AG20443 (cell line): ENCODE measurements around the gene OPA1.
"Not testable (repeated sequence)": the region's sequence is repeated elsewhere in the genome, so short reads cannot be mapped to it uniquely, and the experiment has no call there.

Experiments
- DNase-seq: peaks from one replicate; pipeline ENCODE4 v3.0.0; 2012; ENCODE audit warnings: low spot score, mixed read lengths

OPA1 gene

DNA sequence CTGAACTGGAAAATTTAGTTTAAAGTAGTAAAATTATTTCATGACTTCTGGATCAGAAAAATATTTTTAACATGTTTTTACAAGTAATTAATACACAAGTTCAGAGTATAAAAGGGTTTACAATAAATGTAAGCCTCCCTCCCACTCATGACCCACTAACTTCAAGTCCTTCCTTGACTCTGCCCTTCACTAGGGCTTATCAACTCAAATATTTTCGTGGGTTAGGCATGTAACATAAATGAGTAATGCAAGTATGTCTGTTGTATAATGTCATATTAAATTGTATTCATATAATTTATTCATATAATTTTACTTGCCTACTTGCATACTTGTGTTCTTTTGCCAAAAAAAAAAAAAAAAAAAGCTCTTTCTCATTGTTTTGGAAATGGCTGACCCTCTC is 3.4 kb upstream of the OPA1 start:
- no peak for DNase-seq

DNA sequence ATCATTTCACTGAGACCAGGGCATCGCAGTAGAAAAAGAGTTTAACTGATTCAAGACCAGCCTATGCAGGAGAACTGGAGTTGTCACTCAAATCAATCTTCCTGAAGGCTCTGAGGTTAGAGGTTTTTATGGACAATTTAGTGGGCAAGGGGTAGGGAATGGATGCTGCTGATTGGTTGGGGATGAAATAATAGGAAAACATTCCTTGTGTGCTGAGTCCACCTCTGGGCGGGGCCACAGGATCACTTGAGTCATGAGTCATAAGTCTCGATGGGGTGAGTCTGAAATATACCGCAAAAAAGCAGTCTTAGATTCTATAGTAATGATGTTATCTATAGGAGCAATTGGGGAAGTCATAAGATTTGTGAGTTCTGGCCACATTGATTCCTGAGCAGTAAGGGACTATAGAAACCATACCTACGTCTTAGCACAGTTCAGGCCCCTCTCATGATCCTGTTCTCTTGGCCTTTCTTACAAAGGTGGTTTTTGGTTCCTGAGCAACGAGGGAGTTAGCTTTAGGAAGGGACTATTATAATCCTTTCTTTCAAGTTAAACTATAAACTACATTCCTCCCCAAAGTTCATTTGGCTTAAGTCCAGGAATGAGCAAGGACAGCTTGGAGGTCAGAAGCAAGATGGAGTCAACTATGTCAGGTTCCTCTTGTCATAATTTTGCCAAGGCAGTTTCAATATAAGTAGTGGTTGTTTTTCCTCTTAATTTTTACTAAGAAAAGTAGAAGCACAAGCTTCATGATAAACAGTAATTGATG is 2.7 kb upstream of the OPA1 start:
- peak; percentile 11 for DNase-seq

DNA sequence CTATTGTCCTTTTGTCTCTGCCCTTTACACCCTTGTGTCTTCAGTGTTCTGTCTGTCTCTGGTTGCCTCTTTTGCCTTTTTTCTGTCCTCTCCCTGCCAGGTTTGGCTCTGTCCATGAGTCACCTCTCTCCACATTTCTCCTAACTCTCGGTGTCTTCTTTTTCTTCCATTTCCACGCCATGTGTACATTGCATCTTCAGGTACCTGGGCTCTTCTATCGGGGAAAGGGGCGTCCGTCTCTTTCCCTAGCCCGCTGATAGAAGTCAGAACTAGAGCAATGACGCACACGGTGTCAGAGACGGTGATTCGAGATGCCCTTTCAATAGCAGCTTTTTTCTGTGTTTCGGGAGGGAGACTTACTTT is 641 bp downstream of the OPA1 start:
- peak; percentile 34 for DNase-seq

DNA sequence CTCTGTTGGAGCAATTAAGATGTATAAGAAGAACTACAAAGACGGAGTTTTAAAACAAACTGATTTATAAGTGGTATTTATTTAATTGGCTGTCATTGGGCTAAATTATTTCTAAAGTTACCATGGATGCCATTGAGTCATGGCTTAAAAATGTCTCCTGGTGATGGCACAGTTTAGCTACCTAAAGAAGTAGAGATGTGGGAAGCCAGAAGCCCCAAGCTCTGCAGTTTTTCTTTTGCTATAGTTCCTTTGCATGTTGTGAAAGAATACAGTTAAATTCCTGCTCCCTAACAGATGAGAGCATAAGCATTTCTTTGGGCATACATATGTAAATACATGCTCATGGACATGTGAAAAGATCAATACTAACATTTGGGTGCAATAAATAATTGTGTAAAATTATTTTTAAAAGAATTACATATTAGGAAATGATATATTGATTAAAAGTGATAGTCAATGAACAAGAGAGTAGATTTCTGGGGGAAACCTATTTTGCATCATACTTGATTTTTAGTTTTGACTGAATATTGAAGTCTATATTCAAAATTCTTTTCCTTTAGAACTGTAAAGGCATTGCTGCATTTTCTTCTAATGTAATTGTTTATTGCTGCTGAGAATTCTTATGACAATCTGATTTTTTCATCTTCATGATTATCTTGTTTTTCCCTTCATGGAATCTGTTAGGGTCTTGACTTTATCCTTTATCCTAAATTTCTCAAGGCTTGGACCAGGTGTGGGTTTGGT is 2.1 kb downstream of the OPA1 start:
- peak; percentile 8 for DNase-seq

DNA sequence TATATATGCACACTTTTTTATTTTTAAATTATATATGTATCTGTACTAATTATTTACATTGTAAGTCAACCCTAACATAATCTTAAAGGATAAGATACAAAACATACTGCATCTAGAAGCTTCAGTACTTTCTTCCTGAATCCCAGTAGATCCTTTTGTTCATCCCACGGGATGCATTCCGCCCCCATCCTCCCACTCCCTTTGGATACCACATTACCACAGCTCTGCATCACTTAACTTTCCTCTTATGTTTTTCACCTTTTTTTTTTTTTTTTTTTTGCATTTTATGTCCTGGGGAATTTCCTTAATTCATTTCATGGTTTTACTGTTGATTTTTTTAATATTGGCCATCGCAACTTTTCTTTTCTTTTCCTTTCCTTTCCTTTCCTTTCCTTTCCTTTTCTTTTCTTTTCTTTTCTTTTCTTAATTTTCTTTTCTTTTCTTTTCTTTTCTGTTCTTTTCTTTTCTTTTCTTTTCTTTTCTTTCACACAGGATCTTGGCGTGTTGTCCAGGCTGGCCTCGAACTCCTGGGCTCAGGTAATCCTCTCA is 3.0 kb downstream of the OPA1 start:
- DNase-seq = no peak

DNA sequence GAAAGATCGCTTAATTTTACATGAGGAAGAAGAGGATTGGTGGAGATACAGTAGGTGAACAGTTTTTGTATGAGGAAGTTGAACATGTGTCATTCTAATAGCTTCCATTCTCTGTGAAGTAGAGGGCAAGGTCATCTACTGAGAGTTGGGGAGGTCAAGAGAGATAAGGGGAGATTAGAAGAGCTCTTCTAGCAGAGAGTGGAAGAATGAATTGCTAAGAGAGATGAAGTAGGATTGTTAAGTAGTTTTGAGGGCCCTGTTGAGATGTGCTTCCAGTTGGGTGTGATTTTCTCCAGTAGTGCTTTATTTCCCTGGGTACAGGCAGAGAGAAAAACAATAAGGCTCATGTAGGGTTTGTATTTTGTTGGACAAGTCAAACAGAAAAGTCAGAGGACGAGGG is 5.2 kb downstream of the OPA1 start:
- DNase-seq = no peak

- no peak for DNase-seq
Measured at GRCh38 chr3:193599393-193599792, 6.4 kb downstream of the OPA1 start.

- peak; percentile 65 for DNase-seq
Measured at GRCh38 chr3:193605876-193606275, 12.9 kb downstream of the OPA1 start.

GRCh38 chr3:193606892-193607291 is 13.9 kb downstream of the OPA1 start:
- not testable (repeated sequence) for DNase-seq

DNA sequence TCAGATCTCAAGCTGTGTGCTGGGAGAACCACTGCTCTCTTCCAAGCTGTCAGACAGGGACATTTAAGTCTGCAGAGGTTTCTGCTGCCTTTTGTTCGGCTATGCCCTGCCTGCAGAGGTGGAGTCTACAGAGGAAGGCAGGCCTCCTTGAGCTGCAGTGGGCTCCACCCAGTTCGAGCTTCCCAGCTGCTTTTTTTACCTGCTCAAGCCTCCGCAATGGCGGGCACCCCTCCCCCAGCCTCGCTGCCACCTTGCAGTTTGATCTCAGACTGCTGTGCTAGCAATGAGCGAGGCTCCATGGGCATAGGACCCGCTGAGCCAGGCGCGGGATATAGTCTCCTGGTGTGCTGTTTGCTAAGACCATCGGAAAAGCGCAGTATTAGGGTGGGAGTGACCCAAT is 17.5 kb downstream of the OPA1 start:
- DNase-seq = not testable (repeated sequence)

DNA sequence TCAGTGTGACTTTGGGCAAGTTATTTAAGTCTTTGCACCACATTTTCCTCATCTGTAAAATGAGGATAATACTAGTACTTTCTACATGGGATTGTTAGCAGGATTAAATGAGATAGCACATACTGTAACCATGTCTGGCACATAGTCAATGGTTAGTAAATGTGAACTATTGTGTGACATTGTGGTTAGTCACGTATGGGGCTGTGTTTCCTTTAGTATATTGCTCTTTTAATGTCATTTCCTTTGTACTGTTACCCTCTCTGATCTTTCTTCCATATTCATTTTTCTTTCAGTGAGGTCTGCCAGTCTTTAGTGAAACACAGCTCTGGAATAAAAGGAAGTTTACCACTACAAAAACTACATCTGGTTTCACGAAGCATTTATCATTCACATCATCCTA is 21.4 kb downstream of the OPA1 start:
- DNase-seq = no peak

DNA sequence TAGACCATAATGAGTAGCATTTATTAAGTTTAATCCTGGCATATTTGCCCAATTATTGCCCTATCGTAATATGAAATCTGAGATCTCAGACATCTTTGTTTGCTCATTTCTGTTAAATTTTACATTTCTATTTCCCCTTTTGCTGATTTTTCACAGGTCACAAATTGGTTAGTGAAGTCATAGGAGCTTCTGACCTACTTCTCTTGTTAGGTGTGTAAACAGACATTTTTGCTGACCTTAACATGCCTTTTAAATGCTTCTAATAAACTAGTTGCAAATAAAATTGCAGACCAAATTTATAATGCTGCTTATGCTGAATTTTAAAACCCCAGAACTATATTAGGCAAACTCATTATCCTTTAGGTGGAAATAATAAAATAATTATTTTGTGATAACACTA is 24.6 kb downstream of the OPA1 start:
- no peak for DNase-seq

GRCh38 chr3:193620057-193620456 is 27.0 kb downstream of the OPA1 start:
- DNase-seq = no peak

GRCh38 chr3:193620650-193621049 is 27.6 kb downstream of the OPA1 start:
- no peak for DNase-seq

DNA sequence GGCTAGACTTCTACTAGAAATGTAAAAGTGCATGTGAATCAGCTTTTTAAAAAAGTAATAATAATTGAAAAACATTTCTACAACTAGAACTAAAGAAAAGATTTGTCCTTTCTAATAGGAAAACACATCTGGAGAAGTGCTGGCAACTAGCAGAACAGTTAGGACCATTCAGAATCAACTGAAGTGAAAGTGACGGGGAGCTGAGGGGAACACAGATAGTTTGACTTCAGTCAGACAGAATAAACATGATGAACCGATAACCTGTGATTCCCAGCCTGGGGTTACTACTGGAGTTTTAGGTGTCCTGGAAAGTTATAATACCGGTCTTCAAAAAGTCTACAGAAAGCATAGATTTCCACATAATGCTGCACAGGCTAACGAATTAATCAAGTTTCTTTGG is 28.1 kb downstream of the OPA1 start:
- no peak for DNase-seq

- no peak for DNase-seq
Measured at GRCh38 chr3:193630005-193630404, 37.0 kb downstream of the OPA1 start.

DNA sequence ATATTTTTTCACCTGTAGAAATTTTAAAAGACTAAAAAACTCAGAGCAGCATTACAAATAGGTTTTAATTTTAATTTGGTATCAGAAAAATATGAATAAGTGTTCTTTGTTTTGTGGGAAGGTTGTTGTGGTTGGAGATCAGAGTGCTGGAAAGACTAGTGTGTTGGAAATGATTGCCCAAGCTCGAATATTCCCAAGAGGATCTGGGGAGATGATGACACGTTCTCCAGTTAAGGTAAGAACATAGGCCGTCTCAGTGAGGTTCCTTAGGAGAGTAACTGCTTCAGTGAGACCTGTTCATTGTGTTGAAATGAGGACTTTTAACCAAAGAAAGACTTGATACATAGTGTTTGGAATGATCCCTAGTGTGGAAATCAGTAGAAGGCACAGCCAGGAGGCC is 44.8 kb downstream of the OPA1 start:
- no peak for DNase-seq

DNA sequence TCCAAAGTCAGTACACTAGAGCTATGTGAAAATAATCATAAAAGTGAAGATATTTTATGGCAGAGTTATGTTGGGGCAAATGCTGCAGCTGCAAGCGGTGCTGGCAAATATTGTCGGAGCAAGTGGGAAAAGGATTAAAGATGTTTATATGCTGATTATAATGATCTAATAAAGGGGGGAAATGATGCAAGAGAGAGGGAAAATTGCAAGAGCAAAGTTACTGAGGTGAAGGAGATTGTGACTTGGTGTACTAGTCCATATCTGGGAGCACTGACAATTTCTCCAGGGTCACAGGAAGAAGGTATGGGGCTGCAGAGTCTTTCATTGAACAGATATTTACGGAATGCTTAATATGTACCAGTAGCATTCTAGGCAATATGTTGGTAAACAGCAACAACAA is 45.8 kb downstream of the OPA1 start:
- no peak for DNase-seq

DNA sequence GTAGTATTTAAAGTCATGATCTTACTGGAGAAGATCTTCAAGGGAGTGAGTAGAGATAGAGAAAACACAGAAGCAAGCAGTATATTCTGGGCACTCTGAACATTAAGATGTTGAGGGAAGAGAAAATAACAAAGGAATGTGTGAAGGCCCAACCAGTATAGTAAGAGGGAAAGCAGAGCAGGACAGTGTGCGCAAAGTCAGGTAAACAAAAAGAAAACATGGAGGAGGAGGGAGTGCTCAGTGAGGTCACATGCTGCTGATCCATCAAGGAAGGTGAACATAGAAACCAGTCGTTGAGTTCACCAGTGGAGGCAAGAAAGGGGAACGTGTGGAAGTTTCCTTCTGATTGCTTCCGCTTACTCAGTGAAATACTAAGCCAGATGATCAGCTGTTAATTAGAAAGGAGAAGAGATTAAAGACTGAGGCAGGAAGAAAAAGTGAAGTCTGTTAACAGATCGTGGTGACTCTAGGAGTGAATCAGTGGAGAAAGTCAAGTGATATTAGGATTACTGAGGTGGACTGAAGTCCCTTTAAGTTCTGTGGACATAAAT is 47.2 kb downstream of the OPA1 start:
- DNase-seq = no peak

DNA sequence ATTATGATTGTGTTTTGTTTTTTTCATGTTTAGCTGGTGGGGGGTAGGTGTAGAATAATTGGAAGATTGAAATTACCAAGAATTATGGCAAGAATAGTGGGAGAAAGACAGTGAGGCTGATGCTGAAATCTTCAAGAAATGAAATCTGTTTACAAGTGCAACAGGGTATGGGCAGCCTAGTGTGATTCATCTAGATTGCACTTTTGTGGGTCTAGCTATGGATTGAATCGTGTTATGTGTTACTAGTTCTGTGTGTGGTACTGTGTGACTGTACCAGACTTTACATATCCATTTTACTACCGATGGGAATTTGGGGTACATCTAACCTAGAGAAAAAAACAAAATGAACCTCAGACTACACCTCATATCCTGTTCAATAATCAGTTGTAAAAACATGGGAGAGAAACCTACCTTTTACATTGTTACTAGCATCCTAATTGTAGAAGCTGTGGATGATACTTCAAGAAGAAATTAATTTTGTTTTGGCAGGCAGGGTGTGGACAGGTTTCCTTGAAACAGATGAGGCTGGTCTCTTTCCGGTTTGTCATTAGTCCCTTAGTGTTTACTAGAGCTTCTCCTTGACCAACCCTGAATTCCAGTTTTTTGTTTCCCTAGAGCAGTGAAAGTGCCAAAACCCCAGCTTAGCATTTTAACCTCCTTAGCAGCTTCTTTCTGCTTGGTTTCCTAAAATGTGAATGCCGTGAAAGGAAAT is 47.9 kb downstream of the OPA1 start:
- peak; percentile 29 for DNase-seq

GRCh38 chr3:193641440-193641775 is 48.4 kb downstream of the OPA1 start:
- DNase-seq = peak; percentile 16

DNA sequence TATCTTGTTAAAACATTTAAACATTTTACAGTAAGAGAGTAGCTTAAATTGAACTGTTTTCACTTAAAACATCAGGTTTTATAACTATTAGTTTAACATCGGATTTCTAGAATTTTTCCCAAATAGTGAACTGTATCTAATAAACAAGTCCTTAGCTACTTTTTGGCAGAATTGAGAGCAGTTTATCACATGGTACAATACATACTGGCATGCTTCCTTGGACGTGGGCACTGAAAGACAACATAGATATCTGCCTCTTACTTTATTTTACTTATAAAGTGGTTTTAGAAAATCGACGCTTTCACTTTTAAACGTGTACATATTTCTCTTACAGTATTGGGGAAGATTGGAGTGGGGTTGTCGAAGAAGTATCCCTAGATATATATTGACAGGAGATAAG is 52.8 kb downstream of the OPA1 start:
- DNase-seq = no peak
